ENCODE data around the gene DNAJA4. TPM values are rescaled to one million over a fixed set of nuclear protein-coding genes. Genes with fewer than 3 reads are reported as not detected.
"Not testable (repeated sequence)": the region's sequence is repeated elsewhere in the genome, so short reads cannot be mapped to it uniquely, and the experiment has no call there.

DNAJA4 gene
- polyA plus RNA-seq, 4 donors, result 21.2 to 26.5 (median 23.7) TPM

GRCh38 chr15:78243491-78243941 lies 20.8 kb upstream of the DNAJA4 start:
- peak in 2 of 4 donors; percentile 12 to 22 for DNase-seq (ENCODE audit: low read depth in 4 of 4, low spot score in 3 of 4)

DNA sequence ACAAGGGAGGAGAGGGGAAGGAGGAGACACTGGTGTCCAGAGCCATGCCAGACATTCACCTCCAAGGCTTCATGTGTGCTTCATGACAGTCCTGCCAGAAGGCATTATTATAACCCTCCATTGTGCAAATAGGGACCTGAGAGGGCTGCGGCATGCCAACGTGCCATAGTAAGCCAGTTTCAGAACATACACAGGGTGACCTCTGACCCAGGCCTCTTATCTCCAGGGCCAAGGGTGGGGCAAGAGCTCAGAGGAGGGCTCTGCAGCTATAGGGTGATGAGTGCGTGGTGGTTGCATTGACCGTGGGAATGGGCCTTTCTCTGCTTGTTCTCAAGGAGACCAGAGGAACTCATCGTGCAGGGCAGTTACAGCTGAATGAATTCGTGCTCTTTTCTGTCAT lies 20.3 kb upstream of the DNAJA4 start:
- no peak for DNase-seq (ENCODE audit: low read depth in 4 of 4, low spot score in 3 of 4)

- no peak for DNase-seq (ENCODE audit: low read depth in 4 of 4, low spot score in 3 of 4)
Observed at GRCh38 chr15:78244893-78245292, 19.5 kb upstream of the DNAJA4 start.

- DNase-seq (ENCODE audit: low read depth in 4 of 4, low spot score in 3 of 4), result not testable (repeated sequence)
Observed at GRCh38 chr15:78245392-78245791, 19.0 kb upstream of the DNAJA4 start.

GRCh38 chr15:78245976-78246620 lies 18.3 kb upstream of the DNAJA4 start:
- DNase-seq (ENCODE audit: low read depth in 4 of 4, low spot score in 3 of 4), result not testable (repeated sequence)

DNA sequence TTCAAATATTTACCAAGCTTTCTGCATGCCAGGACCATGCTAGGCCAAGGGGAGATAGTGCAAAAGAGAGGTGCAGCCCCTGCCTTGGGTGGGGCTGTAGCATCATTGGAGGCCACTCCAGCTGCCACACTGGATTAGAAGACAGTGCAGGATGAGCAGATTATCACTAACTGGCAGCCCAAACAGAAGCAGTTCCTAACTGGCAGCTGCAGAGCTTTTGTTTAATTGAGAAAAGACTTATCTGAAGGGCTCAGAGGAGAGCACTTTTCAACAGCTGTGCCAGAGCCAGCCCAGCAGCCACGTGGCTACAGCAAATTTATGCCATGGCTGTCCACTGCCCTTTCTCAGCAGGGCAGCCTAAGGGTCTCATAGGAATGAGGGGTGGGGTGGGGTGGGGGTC lies 16.5 kb upstream of the DNAJA4 start:
- no peak for DNase-seq (ENCODE audit: low read depth in 4 of 4, low spot score in 3 of 4)

DNA sequence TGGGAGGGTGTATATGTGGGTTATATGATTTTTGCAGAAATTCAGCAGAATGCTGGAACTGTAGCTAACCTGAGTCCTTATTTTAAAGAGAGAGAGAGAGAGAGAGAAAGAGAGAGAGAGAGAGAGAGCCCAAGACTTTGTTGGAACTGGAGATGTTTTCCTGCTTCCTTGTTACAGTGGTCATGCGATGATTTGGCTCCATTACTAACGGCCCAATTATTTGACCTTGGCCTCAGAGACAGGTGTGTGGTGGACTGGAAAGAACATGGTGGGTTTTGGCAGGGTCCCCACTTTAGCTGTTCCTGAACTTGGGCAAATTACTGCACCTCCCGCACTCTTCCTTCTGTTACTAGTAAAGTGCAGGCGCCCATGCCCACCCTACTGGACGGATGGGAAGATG lies 15.2 kb upstream of the DNAJA4 start:
- DNase-seq (ENCODE audit: low read depth in 4 of 4, low spot score in 3 of 4), result no peak

- DNase-seq (ENCODE audit: low read depth in 4 of 4, low spot score in 3 of 4), result no peak
Observed at GRCh38 chr15:78251136-78251535, 13.2 kb upstream of the DNAJA4 start.

- DNase-seq (ENCODE audit: low read depth in 4 of 4, low spot score in 3 of 4), result no peak
Observed at GRCh38 chr15:78255421-78256043, 8.8 kb upstream of the DNAJA4 start.

DNA sequence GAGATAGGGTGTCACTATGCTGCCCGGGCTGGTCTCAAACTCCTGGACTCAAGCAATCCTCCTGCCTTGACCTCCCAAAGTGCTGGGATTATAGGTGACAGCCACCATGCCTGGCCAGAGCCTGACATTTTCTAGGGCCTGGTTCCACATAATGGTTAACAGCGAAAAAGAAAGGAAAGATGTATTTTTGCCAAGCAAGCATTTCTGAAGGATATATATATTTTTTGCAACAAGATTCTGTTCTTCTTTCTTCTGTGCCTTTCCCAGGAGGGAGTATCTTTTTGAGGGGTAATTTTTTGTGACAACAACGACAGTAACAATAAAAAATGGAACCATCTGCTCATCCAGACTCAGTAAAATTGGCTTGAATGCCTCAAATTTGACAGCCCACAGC lies 8.3 kb upstream of the DNAJA4 start:
- no peak for DNase-seq (ENCODE audit: low read depth in 4 of 4, low spot score in 3 of 4)

GRCh38 chr15:78257681-78258080 lies 6.7 kb upstream of the DNAJA4 start:
- no peak for DNase-seq (ENCODE audit: low read depth in 4 of 4, low spot score in 3 of 4)

- no peak for DNase-seq (ENCODE audit: low read depth in 4 of 4, low spot score in 3 of 4)
Observed at GRCh38 chr15:78259232-78259631, 5.1 kb upstream of the DNAJA4 start.

- DNase-seq (ENCODE audit: low read depth in 4 of 4, low spot score in 3 of 4), result no peak
Observed at GRCh38 chr15:78260489-78260888, 3.9 kb upstream of the DNAJA4 start.

DNA sequence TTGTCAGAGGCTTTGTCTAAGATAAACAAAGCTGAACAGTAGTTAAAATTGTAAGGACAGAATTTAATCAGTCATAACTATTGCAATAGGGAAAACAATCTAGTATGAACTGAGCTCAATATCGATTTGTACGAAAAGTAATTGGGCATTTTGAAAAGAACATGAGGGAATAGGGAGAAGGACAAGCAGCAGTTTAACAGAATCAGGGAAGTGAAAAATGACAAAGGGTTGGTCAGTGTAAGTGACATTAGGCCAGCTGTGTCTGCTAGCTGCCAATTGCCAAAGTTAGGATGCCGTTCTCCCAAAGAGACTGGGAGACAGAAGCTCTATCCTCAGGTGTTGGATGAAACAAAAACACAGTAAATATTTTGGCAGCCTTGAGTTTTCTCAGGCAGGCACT lies 3.3 kb upstream of the DNAJA4 start:
- DNase-seq (ENCODE audit: low read depth in 4 of 4, low spot score in 3 of 4), result no peak

GRCh38 chr15:78263351-78263781 lies 996 bp upstream of the DNAJA4 start:
- DNase-seq (ENCODE audit: low read depth in 4 of 4, low spot score in 3 of 4), result no peak

- DNase-seq (ENCODE audit: low read depth in 4 of 4, low spot score in 3 of 4), result no peak
Observed at GRCh38 chr15:78263907-78264303, 457 bp upstream of the DNAJA4 start.

DNA sequence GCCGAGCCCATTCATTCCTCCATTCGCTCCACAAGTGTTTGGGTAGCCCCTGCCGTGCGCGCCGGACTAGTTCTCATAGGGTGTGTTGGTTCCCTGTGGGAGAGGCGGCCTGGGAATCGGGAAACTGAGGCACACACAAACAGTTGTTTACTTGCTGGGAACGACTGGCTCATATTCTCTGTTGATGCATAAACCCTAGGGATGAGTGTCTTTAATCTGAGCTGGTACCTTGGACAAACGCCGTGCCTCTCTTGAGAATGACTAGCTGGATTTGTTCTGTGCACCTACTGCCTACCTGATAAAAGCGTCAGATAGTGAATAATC lies 737 bp downstream of the DNAJA4 start:
- DNase-seq (ENCODE audit: low read depth in 4 of 4, low spot score in 3 of 4), result no peak

DNA sequence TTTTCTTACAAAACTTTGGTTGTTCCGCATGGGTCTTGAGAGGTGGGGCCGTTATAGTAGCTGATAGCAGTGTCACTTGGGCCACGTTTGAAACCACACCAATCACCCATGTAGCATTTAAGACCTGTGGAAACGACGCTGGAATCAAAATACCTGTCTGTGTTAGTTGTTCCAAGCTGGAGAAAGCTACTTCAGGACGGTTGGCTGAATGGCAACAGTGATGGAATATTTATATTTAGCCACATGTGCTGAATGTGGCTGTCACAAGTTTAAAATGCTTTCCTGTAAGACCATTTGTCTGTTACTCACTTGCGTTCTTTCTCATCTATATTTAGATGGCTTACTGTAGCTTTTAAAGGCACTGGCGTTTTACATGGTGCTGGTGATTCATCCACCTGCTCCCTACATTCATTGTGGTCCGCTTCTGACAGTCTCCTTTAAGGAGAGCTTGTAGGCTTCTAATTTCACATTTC lies 1.4 kb downstream of the DNAJA4 start:
- DNase-seq (ENCODE audit: low read depth in 4 of 4, low spot score in 3 of 4), result no peak

- no peak for DNase-seq (ENCODE audit: low read depth in 4 of 4, low spot score in 3 of 4)
Observed at GRCh38 chr15:78266229-78266628, 1.9 kb downstream of the DNAJA4 start.

DNA sequence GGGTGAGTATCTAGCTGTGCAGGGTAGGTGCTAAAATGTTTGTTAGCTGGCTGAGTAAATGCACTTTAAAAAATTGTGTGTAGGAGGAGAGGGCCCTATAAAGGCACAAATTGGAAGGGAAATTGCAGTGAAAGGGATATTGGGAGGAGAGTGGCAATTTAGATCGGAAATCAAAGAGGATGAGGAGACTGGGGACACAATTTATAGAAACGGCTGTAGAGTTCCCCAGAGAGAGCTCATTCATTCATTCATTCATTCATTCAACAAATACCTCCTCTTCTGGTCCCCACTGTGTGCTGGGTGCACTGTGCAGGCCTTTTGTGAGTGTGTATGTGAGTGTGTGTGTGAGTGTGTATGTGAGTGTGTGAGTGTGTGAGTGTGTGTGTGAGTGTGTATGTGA lies 2.4 kb downstream of the DNAJA4 start:
- no peak for DNase-seq (ENCODE audit: low read depth in 4 of 4, low spot score in 3 of 4)

DNA sequence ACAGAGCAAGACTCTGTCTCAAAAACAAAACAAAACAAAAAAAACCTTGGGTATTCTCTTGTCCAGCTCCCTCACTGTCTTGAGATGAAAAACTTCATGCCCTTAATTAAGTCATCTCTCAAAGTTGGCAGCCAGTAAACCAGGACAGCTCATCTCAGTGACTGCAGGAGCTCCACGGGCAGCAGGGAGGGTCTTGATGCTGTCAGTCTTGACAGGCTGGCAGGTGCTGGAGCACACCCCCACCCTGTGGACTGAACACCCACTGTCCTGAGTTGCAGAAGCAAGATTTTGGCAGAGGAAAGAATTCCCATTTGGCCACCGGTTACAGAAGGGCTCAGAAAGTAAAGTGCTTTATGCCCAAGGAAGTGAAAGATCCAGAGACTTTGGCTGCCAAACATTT lies 8.0 kb downstream of the DNAJA4 start:
- no peak for DNase-seq (ENCODE audit: low read depth in 4 of 4, low spot score in 3 of 4)

DNA sequence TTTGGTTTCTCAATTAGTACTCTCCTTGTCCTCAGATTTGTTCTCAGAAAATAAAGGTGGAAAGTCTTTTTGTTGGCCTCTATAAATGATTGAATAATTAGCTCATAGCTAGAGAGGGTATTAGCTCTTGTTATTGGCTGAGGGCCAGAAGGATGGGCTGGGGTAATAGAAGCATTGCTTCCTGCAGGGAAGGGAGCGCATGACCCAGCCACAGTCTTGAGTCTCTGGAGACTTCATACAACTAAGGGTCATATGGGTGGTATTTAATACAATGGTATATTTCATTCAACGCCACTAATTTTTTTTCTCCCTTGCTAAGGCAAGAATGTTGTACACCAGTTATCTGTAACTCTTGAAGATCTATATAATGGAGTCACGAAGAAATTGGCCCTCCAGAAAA lies 8.4 kb downstream of the DNAJA4 start:
- no peak for DNase-seq (ENCODE audit: low read depth in 4 of 4, low spot score in 3 of 4)

DNA sequence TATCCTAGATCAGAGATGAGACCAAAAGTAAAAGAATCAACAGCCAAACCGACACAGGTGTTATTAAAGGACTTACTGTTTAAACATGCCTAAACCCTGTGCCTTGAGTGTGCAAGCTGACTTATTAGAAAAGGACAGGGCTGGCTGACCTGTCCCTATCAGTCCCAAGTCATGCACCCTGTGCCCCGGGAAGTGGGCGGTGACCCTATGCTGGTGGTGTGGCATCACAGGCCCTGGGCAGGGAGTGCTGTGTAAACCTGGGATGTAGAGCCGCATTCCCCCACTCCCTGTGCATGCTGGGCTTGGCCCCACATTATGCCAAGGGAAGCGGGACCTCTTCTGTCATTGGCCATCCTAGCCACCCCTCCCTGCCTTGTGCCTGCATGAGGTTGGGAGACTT lies 10.6 kb downstream of the DNAJA4 start:
- no peak for DNase-seq (ENCODE audit: low read depth in 4 of 4, low spot score in 3 of 4)

All from right renal pelvis (tissue), 4 donors.